Epidermal melanocyte (primary cell): ENCODE measurements around the gene PRPSAP1.

Source experiments
- DNase-seq: peaks from one replicate; pipeline ENCODE4 v3.0.0; 2011; ENCODE audit warnings: low spot score; ENCODE audit not compliant: insufficient read length

PRPSAP1 gene

GRCh38 chr17:76353599-76354316 is at the start of gene PRPSAP1:
Gene PRPSAP1, minus strand, starts transcription at chr17:76353916. Its CDS starts 213 bp downstream, at chr17:76353703.
- peak; percentile 90 for DNase-seq

- no peak for DNase-seq
These were observed 49.0 kb upstream of the PRPSAP1 start for GRCh38 chr17:76402711-76403110.

GRCh38 chr17:76399175-76400172 is 45.8 kb upstream of the PRPSAP1 start:
- no peak for DNase-seq

- no peak for DNase-seq
These were observed 44.9 kb upstream of the PRPSAP1 start for GRCh38 chr17:76398523-76399174.

- DNase-seq: peak; percentile 93
These were observed 44.2 kb upstream of the PRPSAP1 start for GRCh38 chr17:76397687-76398522.

- no peak for DNase-seq
These were observed 43.5 kb upstream of the PRPSAP1 start for GRCh38 chr17:76397184-76397583.

- no peak for DNase-seq
These were observed 42.3 kb upstream of the PRPSAP1 start for GRCh38 chr17:76395980-76396379.

- DNase-seq: no peak
These were observed 40.5 kb upstream of the PRPSAP1 start for GRCh38 chr17:76394166-76394565.

GRCh38 chr17:76391200-76391715 is 37.5 kb upstream of the PRPSAP1 start:
- DNase-seq: no peak

GRCh38 chr17:76390003-76390421 is 36.3 kb upstream of the PRPSAP1 start:
- DNase-seq: no peak

GRCh38 chr17:76388966-76389888 is 35.5 kb upstream of the PRPSAP1 start:
- DNase-seq: no peak

GRCh38 chr17:76386966-76387765 is 33.5 kb upstream of the PRPSAP1 start:
- DNase-seq: no peak

- DNase-seq: peak; percentile 95
These were observed 32.4 kb upstream of the PRPSAP1 start for GRCh38 chr17:76385892-76386786.

- no peak for DNase-seq
These were observed 31.5 kb upstream of the PRPSAP1 start for GRCh38 chr17:76384987-76385891.

GRCh38 chr17:76384222-76384986 is 30.7 kb upstream of the PRPSAP1 start, which contains the start of gene SPHK1:
Gene SPHK1, plus strand, starts transcription at chr17:76384609. Its CDS starts 1,036 bp downstream, at chr17:76385645.
- DNase-seq: peak; percentile 87
